ENCODE results near the gene ATG14. TPM values are rescaled to one million over a fixed set of nuclear protein-coding genes. Genes with fewer than 3 reads are reported as not detected.

ATG14 gene
- total and polyA plus RNA-seq, 4 experiments from 2014 or later, result 2.5 to 18.4 (median 13.3) TPM

- intact Hi-C loops (cut with micrococcal nuclease), result no loop called here
- CTCF ChIA-PET (ENCODE audit: partially characterized antibody), result interaction anchor here (2.0 kb wide), 1 partner anchor 11 kb away, joined by 7 read pairs; the partner anchor contains the start of gene TBPL2
Measured at GRCh38 chr14:55451398-55451797, 39.8 kb upstream of the ATG14 start.

DNA sequence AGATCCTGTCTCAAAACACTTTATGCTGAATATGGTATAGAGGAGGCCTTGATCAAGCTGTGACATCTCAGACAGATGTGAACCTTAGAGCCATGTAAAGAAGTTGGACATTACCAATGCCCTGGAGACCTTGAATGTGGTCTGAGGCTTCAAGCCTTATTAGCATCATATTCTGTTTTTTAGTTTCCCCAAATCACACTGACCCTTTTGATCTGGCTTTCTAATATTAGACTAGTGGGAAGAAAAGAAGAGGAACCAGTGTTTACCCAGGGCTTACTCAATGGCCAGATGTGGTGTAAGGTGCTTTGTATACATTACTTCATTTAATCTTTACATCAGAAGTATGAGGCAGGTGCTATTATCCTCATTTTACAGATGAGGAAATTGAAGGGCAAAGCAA is 39.4 kb upstream of the ATG14 start:
- Histone ChIP-seq H3K27ac (ENCODE audit: low read depth, low read length) (no peak overlapping the region), H3K9me3 (ENCODE audit: control insufficient read depth in 1 of 2, low read length in 2 of 2) (no peaks in the 10 kb centered on the region), H3K4me3 (ENCODE audit: low read length in 2 of 2) (no peak overlapping the region), H3K36me3 (ENCODE audit: insufficient read depth, low read length) (no peaks in the 10 kb centered on the region), H3K27me3 (ENCODE audit: insufficient read depth, low read length) (no peaks in the 10 kb centered on the region), H3K4me1 (ENCODE audit: insufficient read depth, low read length) (no peaks in the 10 kb centered on the region)
- CTCF ChIA-PET (ENCODE audit: partially characterized antibody), result interaction anchor here (1.2 to 2.0 kb wide), 2 partner anchors 10 to 1024 kb away, joined by 4 to 7 read pairs; partner anchors contain the start of gene TBPL2
- peaks cover 0 to 5% of the 10 kb centered on the region in 2 donors for H3K27me3 Mint-ChIP-seq
- intact Hi-C loops (cut with micrococcal nuclease), result no loop called here
- no peaks in the 10 kb centered on the region for H3K36me3 Mint-ChIP-seq
- H3K9me3 Mint-ChIP-seq, result no peaks in the 10 kb centered on the region
- POLR2A ChIA-PET (ENCODE audit: partially characterized antibody), result no interaction called here
- DNase-seq, result no peak
- H3K27ac Mint-ChIP-seq, result no peak overlapping the region
- no peak overlapping the region for H3K4me3 Mint-ChIP-seq
- H3K4me1 Mint-ChIP-seq, result peaks cover 0 to 2% (median 1%) of the 10 kb centered on the region in 4 donors

More at GRCh38 chr14:55451398-55451797, 39.8 kb upstream of the ATG14 start:
- H3K36me3 Mint-ChIP-seq, result no peaks in the 10 kb centered on the region
- POLR2A ChIA-PET (ENCODE audit: partially characterized antibody), result no interaction called here
- peaks cover 0 to 5% of the 10 kb centered on the region in 2 donors for H3K27me3 Mint-ChIP-seq
- Histone ChIP-seq H3K27me3 (ENCODE audit: insufficient read depth, low read length) (no peaks in the 10 kb centered on the region), H3K36me3 (ENCODE audit: insufficient read depth, low read length) (no peaks in the 10 kb centered on the region), H3K4me3 (ENCODE audit: low read length in 2 of 2) (no peak overlapping the region), H3K9me3 (ENCODE audit: control insufficient read depth in 1 of 2, low read length in 2 of 2) (no peaks in the 10 kb centered on the region), H3K27ac (ENCODE audit: low read depth, low read length) (no peak overlapping the region), H3K4me1 (ENCODE audit: insufficient read depth, low read length) (no peaks in the 10 kb centered on the region)
- DNase-seq, result no peak
- H3K9me3 Mint-ChIP-seq, result no peaks in the 10 kb centered on the region
- H3K4me1 Mint-ChIP-seq, result no peaks in the 10 kb centered on the region
- H3K4me3 Mint-ChIP-seq, result no peak overlapping the region
- no peak overlapping the region for H3K27ac Mint-ChIP-seq

DNA sequence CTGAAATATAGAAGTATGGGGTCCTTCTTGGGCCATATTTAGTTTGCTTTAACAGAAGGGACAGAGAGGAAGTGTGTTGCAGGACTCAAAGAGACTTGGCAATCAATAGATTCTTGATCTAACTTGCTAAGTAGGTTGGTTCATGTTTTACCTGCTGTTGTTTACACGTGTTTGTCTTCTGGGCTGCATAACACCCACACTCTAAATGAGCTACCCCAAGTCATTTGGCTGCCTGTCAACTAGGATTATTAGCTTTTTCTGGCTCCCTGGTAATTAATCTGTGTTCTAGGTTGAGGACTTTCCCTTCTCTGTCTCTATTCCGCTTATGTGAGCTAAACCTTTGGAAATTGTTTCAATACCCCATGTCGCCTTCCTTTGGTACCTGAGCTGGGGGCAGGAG is 38.9 kb upstream of the ATG14 start:
- CTCF ChIA-PET (ENCODE audit: partially characterized antibody), result interaction anchor here (1.2 to 2.0 kb wide), 3 partner anchors 10 to 1024 kb away, joined by 3 to 7 read pairs (median 4); partner anchors contain the start of gene TBPL2
- Histone ChIP-seq H3K4me1 (ENCODE audit: insufficient read depth, low read length) (no peaks in the 10 kb centered on the region), H3K27me3 (ENCODE audit: insufficient read depth, low read length) (no peaks in the 10 kb centered on the region), H3K9me3 (ENCODE audit: control insufficient read depth in 1 of 2, low read length in 2 of 2) (no peaks in the 10 kb centered on the region), H3K4me3 (ENCODE audit: low read length in 2 of 2) (no peak overlapping the region), H3K36me3 (ENCODE audit: insufficient read depth, low read length) (no peaks in the 10 kb centered on the region), H3K27ac (ENCODE audit: low read depth, low read length) (no peak overlapping the region)
- Mint-ChIP-seq H3K4me1 (peaks cover 0 to 3% (median 1%) of the 10 kb centered on the region in 4 donors), H3K36me3 (no peaks in the 10 kb centered on the region), H3K27ac (no peak overlapping the region), H3K9me3 (no peaks in the 10 kb centered on the region), H3K4me3 (no peak overlapping the region), H3K27me3 (peaks cover 0 to 5% of the 10 kb centered on the region in 2 donors)
- POLR2A ChIA-PET (ENCODE audit: partially characterized antibody), result no interaction called here
- intact Hi-C loops (cut with micrococcal nuclease), result no loop called here
- DNase-seq, result no peak

- H3K27ac ChIP-seq (ENCODE audit: low read depth, low read length), result no peak overlapping the region
- no peak overlapping the region for H3K4me3 ChIP-seq (ENCODE audit: low read length in 2 of 2)
- Mint-ChIP-seq H3K27ac (no peak overlapping the region), H3K27me3 (peaks cover 0 to 5% of the 10 kb centered on the region in 2 donors), H3K4me3 (no peak overlapping the region), H3K9me3 (no peaks in the 10 kb centered on the region), H3K36me3 (no peaks in the 10 kb centered on the region), H3K4me1 (peaks cover 0 to 3% (median 1%) of the 10 kb centered on the region in 4 donors)
- no peaks in the 10 kb centered on the region for H3K4me1 ChIP-seq (ENCODE audit: insufficient read depth, low read length)
- POLR2A ChIA-PET (ENCODE audit: partially characterized antibody), result no interaction called here
- CTCF ChIA-PET (ENCODE audit: partially characterized antibody), result interaction anchor here (1.1 to 2.0 kb wide), 4 partner anchors 10 to 1025 kb away, joined by 3 to 7 read pairs (median 4); partner anchors contain the start of gene TBPL2
- no peak for DNase-seq
- no peaks in the 10 kb centered on the region for H3K9me3 ChIP-seq (ENCODE audit: control insufficient read depth in 1 of 2, low read length in 2 of 2)
- no peaks in the 10 kb centered on the region for H3K36me3 ChIP-seq (ENCODE audit: insufficient read depth, low read length)
- intact Hi-C loops (cut with micrococcal nuclease), result no loop called here
- H3K27me3 ChIP-seq (ENCODE audit: insufficient read depth, low read length), result no peaks in the 10 kb centered on the region
Measured at GRCh38 chr14:55450124-55450523, 38.5 kb upstream of the ATG14 start.

- H3K4me3 Mint-ChIP-seq, result no peak overlapping the region
- POLR2A ChIA-PET (ENCODE audit: partially characterized antibody), result no interaction called here
- H3K36me3 ChIP-seq (ENCODE audit: insufficient read depth, low read length), result no peaks in the 10 kb centered on the region
- H3K4me1 ChIP-seq (ENCODE audit: insufficient read depth, low read length), result no peaks in the 10 kb centered on the region
- H3K27ac Mint-ChIP-seq, result no peak overlapping the region
- H3K36me3 Mint-ChIP-seq, result no peaks in the 10 kb centered on the region
- H3K27ac ChIP-seq (ENCODE audit: low read depth, low read length), result no peak overlapping the region
- peaks cover 0 to 3% of the 10 kb centered on the region in 2 donors for H3K27me3 Mint-ChIP-seq
- no peak overlapping the region for H3K4me3 ChIP-seq (ENCODE audit: low read length in 2 of 2)
- H3K9me3 Mint-ChIP-seq, result no peaks in the 10 kb centered on the region
- no peak for DNase-seq
- peaks cover 0 to 3% (median 1%) of the 10 kb centered on the region in 4 donors for H3K4me1 Mint-ChIP-seq
- intact Hi-C loops (cut with micrococcal nuclease), result loop anchor here (10.0 kb wide), 1 partner anchor 1866 kb away; no protein-coding TSS in a partner anchor
- no peaks in the 10 kb centered on the region for H3K27me3 ChIP-seq (ENCODE audit: insufficient read depth, low read length)
- CTCF ChIA-PET (ENCODE audit: partially characterized antibody), result interaction anchor here (0.7 to 1.3 kb wide), 4 partner anchors 18 to 1026 kb away, joined by 3 read pairs; no protein-coding TSS in a partner anchor
- H3K9me3 ChIP-seq (ENCODE audit: control insufficient read depth in 1 of 2, low read length in 2 of 2), result no peaks in the 10 kb centered on the region
Measured at GRCh38 chr14:55449116-55449515, 37.5 kb upstream of the ATG14 start.

GRCh38 chr14:55448141-55448614 is 36.5 kb upstream of the ATG14 start:
- POLR2A ChIA-PET (ENCODE audit: partially characterized antibody), result no interaction called here
- H3K27me3 Mint-ChIP-seq, result no peaks in the 10 kb centered on the region
- intact Hi-C loops (cut with micrococcal nuclease), result loop anchor here (10.0 kb wide), 1 partner anchor 1867 kb away; no protein-coding TSS in a partner anchor

GRCh38 chr14:55446833-55447232 is 35.2 kb upstream of the ATG14 start:
- H3K36me3 ChIP-seq (ENCODE audit: insufficient read depth, low read length), result no peaks in the 10 kb centered on the region
- ChIA-PET POLR2A (ENCODE audit: partially characterized antibody) (interaction anchor here (0.8 kb wide), 1 partner anchor 133 kb away, joined by 3 read pairs; no protein-coding TSS in a partner anchor), CTCF (ENCODE audit: partially characterized antibody) (interaction anchor here (0.5 to 5.1 kb wide), 50 partner anchors 8 to 1870 kb away, joined by 3 to 64 read pairs (median 4); partner anchors contain the start of genes SOCS4 and WDHD1)
- Mint-ChIP-seq H3K27me3 (no peaks in the 10 kb centered on the region), H3K4me1 (peaks cover 0 to 3% (median 1%) of the 10 kb centered on the region in 4 donors), H3K27ac (peak overlapping the region in 1 of 7 donors; percentile 48), H3K4me3 (no peak overlapping the region), H3K36me3 (no peaks in the 10 kb centered on the region), H3K9me3 (no peaks in the 10 kb centered on the region)
- H3K27ac ChIP-seq (ENCODE audit: low read depth, low read length), result no peak overlapping the region
- H3K9me3 ChIP-seq (ENCODE audit: control insufficient read depth in 1 of 2, low read length in 2 of 2), result no peaks in the 10 kb centered on the region
- no peaks in the 10 kb centered on the region for H3K4me1 ChIP-seq (ENCODE audit: insufficient read depth, low read length)
- no peaks in the 10 kb centered on the region for H3K27me3 ChIP-seq (ENCODE audit: insufficient read depth, low read length)
- no peak overlapping the region for H3K4me3 ChIP-seq (ENCODE audit: low read length in 2 of 2)
- DNase-seq, result no peak
- intact Hi-C loops (cut with micrococcal nuclease), result loop anchor here (1.0 to 10.0 kb wide), 2 partner anchors 1027 to 1868 kb away; no protein-coding TSS in a partner anchor

More at GRCh38 chr14:55448141-55448614, 36.5 kb upstream of the ATG14 start:
- Histone ChIP-seq H3K4me3 (ENCODE audit: low read length in 2 of 2) (no peak overlapping the region), H3K4me1 (ENCODE audit: insufficient read depth, low read length) (no peaks in the 10 kb centered on the region), H3K36me3 (ENCODE audit: insufficient read depth, low read length) (no peaks in the 10 kb centered on the region), H3K9me3 (ENCODE audit: control insufficient read depth in 1 of 2, low read length in 2 of 2) (no peaks in the 10 kb centered on the region), H3K27ac (ENCODE audit: low read depth, low read length) (no peak overlapping the region), H3K27me3 (ENCODE audit: insufficient read depth, low read length) (no peaks in the 10 kb centered on the region)
- DNase-seq, result no peak
- Mint-ChIP-seq H3K36me3 (no peaks in the 10 kb centered on the region), H3K27ac (no peak overlapping the region), H3K4me1 (peaks cover 0 to 3% (median 1%) of the 10 kb centered on the region in 4 donors), H3K9me3 (no peaks in the 10 kb centered on the region), H3K4me3 (no peak overlapping the region)
- CTCF ChIA-PET (ENCODE audit: partially characterized antibody), result interaction anchor here (0.8 to 5.1 kb wide), 8 partner anchors 10 to 1026 kb away, joined by 3 to 64 read pairs (median 8); no protein-coding TSS in a partner anchor
